Cardiac fibroblast (primary cell): ENCODE results near the gene PCED1A.

ENCODE experiments used
- DNase-seq, 2 donors: peaks; one replicate each; pipeline versions ENCODE4 v3.0.0 to v3.0.0-alpha.2; 2010; ENCODE audit warnings: low read depth in 2 of 2
- H3K4me3 ChIP-seq, 2 donors: replicated peaks in 1 of 2; 1 replicate in 1 of 2; 2 replicates in 1 of 2; pipeline ENCODE4 v1.5.1; 2011; ENCODE audit warnings: low read depth in 2 of 2, low read length in 2 of 2, mild to moderate bottlenecking in 2 of 2, moderate library complexity in 1 of 2
- CTCF ChIP-seq: IDR thresholded peaks from one replicate; pipeline ENCODE4 v1.5.1; 2011; ENCODE audit warnings: low read depth, mild to moderate bottlenecking, low read length, inconsistent platforms

PCED1A gene

DNA sequence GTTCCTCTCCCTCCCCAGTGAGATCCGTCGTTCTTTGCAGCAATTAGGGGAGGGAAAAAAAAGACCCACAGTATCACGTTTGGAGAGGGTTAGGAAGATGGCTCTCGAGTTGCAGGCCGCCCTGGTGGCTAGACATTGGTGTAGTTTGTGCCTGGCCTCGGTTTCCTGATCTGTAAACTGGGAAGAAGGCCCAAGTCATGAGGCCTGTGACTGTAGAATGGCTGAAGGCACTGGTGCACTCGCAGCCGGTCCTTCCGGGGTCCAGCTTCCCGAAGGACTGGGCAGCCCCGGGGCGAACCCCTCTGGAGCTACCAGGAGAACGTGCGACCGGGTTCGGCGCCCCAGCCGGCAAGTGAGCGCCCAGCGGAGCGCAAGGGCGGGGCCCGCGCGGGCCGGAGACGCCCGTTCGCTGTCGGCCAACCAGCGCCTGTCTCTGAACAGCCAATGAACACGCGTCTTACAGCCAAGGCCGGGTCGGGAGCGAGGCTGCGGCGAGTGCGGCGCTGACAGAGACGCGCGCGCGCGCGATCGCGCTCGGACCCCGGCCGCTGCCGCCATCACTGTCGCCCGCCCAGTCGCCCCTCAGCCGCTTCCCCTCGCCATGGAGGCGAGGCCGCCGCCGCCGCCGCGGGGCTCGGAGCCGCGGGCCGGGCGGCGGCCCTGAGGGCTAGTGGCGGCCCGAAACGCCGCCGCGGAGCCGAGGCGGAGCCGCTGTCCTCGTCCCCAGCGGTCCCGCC is 32.7 kb upstream of the PCED1A start, which contains the start of gene PTPRA:
Gene PTPRA (plus strand): TSS at position 472 of the 737 bp plus-strand sequence. CDS start 90,797 bp downstream, outside the sequence.
- DNase-seq = peak; percentile 91 to 92
- H3K4me3 ChIP-seq = peak within 1 kb of the TSS; percentile 87 to 89
- no peak for TF ChIP-seq CTCF

- peak overlapping the region; percentile 87 to 89 for H3K4me3 ChIP-seq
- DNase-seq = peak; percentile 54 to 58
- TF ChIP-seq CTCF = peak; percentile 24
Measured at GRCh38 chr20:2872459-2873009, 32.1 kb upstream of the PCED1A start.

DNA sequence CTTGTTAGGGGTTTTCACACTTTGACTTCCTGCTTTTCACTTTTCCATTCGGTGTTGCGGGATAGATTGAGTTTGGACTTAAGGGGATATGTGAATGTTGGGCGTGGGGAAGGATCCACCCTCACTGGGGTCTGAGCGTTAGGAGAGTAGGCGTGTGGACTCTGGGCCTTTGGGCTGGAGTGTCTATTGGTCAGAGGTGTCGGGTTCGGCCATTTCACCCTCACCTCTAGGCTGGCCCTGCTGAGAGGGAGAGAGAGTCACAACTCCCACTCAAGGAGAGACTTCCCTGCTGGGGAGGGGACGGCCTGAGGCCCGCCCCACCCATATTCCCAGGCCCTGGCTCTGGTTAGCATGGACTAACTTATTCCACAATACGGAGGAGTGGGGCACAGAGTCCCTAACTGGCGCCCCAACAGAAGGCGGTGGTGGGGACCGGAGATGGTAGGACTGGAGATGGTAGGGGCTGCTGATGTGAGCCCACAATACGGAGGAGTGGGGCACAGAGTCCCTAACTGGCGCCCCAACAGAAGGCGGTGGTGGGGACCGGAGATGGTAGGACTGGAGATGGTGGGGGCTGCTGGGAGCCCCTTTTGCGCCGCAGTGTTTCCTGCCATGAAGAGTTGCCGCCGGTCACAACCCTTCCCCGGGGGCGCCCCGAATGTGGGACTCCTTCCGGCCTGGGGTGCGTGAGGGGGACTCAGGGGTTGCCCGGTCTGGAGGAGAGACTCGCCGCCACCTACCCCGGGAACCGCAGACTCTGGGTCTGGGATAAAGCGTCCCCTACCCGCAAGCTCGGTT is 31.4 kb upstream of the PCED1A start:
- no peak for TF ChIP-seq CTCF
- DNase-seq = peak in 1 of 2 donors; percentile 8
- H3K4me3 ChIP-seq = peak overlapping the region; percentile 87 to 89

- no peak overlapping the region for H3K4me3 ChIP-seq
- peak; percentile 48 to 60 for DNase-seq
- no peak for TF ChIP-seq CTCF
Measured at GRCh38 chr20:2871111-2871465, 30.6 kb upstream of the PCED1A start.

GRCh38 chr20:2869381-2869780 is 28.9 kb upstream of the PCED1A start:
- TF ChIP-seq CTCF = no peak
- DNase-seq = no peak

DNA sequence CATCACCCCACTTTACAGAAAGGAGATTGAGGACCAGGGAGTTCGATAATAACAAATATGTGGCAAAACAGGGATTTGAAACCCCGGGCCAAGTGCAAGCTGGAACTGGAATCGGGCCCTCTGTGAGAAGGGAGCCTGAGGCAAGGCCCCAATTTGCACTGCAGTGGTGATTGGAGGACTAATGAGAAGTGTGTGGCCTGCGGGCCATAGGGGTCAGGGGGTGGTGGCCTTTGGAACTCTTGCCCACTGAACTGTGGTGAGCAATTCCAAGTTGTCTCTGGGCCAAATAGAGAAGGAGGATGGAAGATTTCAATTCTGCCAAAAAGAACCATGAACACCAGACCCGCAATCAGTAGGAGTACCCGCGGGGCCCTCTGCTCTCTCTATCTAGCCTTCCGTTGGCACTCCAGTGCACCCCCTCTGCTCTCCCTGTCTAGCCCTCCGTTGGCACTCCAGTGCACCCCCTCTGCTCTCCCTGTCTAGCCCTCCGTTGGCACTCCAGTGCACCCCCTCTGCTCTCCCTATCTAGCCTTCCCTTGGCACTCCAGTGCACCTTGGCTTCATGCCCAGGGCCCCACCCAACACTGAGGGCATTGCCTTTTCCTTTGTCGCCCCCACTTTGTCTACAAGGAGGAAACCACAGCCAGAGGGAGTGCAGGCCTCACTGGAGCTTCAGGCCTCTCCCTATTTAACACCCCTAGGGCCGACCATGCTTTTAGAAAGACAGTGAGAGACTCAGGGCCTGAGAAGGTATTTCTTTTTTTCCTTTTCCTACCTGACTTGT is 26.8 kb upstream of the PCED1A start:
- TF ChIP-seq CTCF = no peak
- H3K4me3 ChIP-seq = no peak overlapping the region
- DNase-seq = no peak

More at GRCh38 chr20:2869381-2869780, 28.9 kb upstream of the PCED1A start:
- no peak overlapping the region for H3K4me3 ChIP-seq
